ACC112 (cell line): Measurements from ENCODE around the gene RDH16.

Source experiments
- H2AFZ ChIP-seq: fragments of 200-600 bp; sonication (generic); one replicate; pipeline ENCODE4 v1.6.0; 2017; ENCODE audit warnings: antibody characterized with exemption, low read length; ENCODE audit not compliant: unreplicated experiment
- H3K27ac ChIP-seq: fragments of 200-600 bp; sonication (generic); 2 replicates; pipeline ENCODE4 v1.5.1; 2014; ENCODE audit warnings: low read depth, mild to moderate bottlenecking, antibody characterized with exemption, low read length, moderate library complexity
- H3K27me3 ChIP-seq: fragments of 200-600 bp; sonication (generic); 2 replicates; pipeline ENCODE4 v1.6.1; 2014; ENCODE audit warnings: mild to moderate bottlenecking, antibody characterized with exemption, low read length, moderate library complexity, mixed read lengths; ENCODE audit not compliant: insufficient read depth
- H3K36me3 ChIP-seq: fragments of 200-600 bp; sonication (generic); 2 replicates; pipeline ENCODE4 v1.6.1; 2016; ENCODE audit warnings: mild to moderate bottlenecking, antibody characterized with exemption, low read length, moderate library complexity, mixed read lengths; ENCODE audit not compliant: insufficient read depth
- H3K4me1 ChIP-seq: fragments of 200-600 bp; sonication (generic); one replicate; pipeline ENCODE4 v1.6.1; 2016; ENCODE audit warnings: low read length, mixed read lengths; ENCODE audit not compliant: insufficient read depth, unreplicated experiment, control insufficient read depth
- H3K4me3 ChIP-seq: fragments of 200-600 bp; sonication (generic); 2 replicates; pipeline ENCODE4 v1.5.1; 2014; ENCODE audit warnings: mild to moderate bottlenecking, low read depth, low read length
- H3K79me2 ChIP-seq: fragments of 200-600 bp; sonication (generic); one replicate; pipeline ENCODE4 v1.6.0; 2016; ENCODE audit warnings: low read length; ENCODE audit not compliant: control insufficient read depth, unreplicated experiment, insufficient read depth

Gene RDH16

GRCh38 chr12:56957229-56958052 is at the start of gene RDH16:
TSS of gene RDH16 (minus strand) at chr12:56957608. CDS start at chr12:56957462, 146 bp downstream.
- H3K79me2 ChIP-seq = no peaks in the 10 kb centered on the region
- no peak within 1 kb of the TSS for H3K4me3 ChIP-seq
- H3K27me3 ChIP-seq = peaks cover 68% of the 10 kb centered on the region
- no peak within 1 kb of the TSS for H3K27ac ChIP-seq
- no peaks in the 10 kb centered on the region for H3K36me3 ChIP-seq
- H3K4me1 ChIP-seq = peaks cover 3% of the 10 kb centered on the region
- H2AFZ ChIP-seq = no peak within 1 kb of the TSS

GRCh38 chr12:57006809-57007475 is 49.5 kb upstream of the RDH16 start:
- Histone ChIP-seq H3K27me3 (0 out of 2 replicates have a peak, but pooled peaks cover 5% of the 10 kb centered on the region), H3K36me3 (no peaks in the 10 kb centered on the region), H3K4me3 (peak overlapping the region; percentile 59), H3K4me1 (peaks cover 17% of the 10 kb centered on the region), H3K27ac (no peak overlapping the region), H2AFZ (peak overlapping the region; percentile 72), H3K79me2 (peaks cover 13% of the 10 kb centered on the region)

- no peaks in the 10 kb centered on the region for H3K27me3 ChIP-seq
- peak within 1 kb of the TSS; percentile 79 for H3K4me3 ChIP-seq
- peaks cover 17% of the 10 kb centered on the region for H3K4me1 ChIP-seq
- H3K27ac ChIP-seq = no peak within 1 kb of the TSS
- peaks cover 13% of the 10 kb centered on the region for H3K79me2 ChIP-seq
- H2AFZ ChIP-seq = peak within 1 kb of the TSS; percentile 72
- no peaks in the 10 kb centered on the region for H3K36me3 ChIP-seq
Observed at GRCh38 chr12:57005980-57006808, 48.8 kb upstream of the RDH16 start, which contains the start of gene ZBTB39. TSS of gene ZBTB39 (minus strand) at chr12:57006546. CDS start at chr12:57004917, 1,629 bp downstream.

- Histone ChIP-seq H3K36me3 (no peaks in the 10 kb centered on the region), H2AFZ (no peak overlapping the region), H3K4me3 (no peak overlapping the region; the same call in 1 of the 2 replicates), H3K27ac (no peak overlapping the region), H3K27me3 (no peaks in the 10 kb centered on the region), H3K4me1 (peaks cover 17% of the 10 kb centered on the region), H3K79me2 (peaks cover 15% of the 10 kb centered on the region)
Observed at GRCh38 chr12:57004651-57005050, 47.2 kb upstream of the RDH16 start.

- peaks cover 15% of the 10 kb centered on the region for H3K79me2 ChIP-seq
- H3K4me3 ChIP-seq = no peak overlapping the region
- no peak overlapping the region for H2AFZ ChIP-seq
- no peak overlapping the region for H3K27ac ChIP-seq
- peaks cover 15% of the 10 kb centered on the region for H3K4me1 ChIP-seq
- H3K36me3 ChIP-seq = no peaks in the 10 kb centered on the region
- no peaks in the 10 kb centered on the region for H3K27me3 ChIP-seq
Observed at GRCh38 chr12:57003395-57003794, 46.0 kb upstream of the RDH16 start.

- Histone ChIP-seq H3K79me2 (peaks cover 15% of the 10 kb centered on the region), H3K4me3 (no peak overlapping the region), H3K36me3 (no peaks in the 10 kb centered on the region), H3K27me3 (no peaks in the 10 kb centered on the region), H3K4me1 (peaks cover 11% of the 10 kb centered on the region), H3K27ac (no peak overlapping the region), H2AFZ (no peak overlapping the region)
Observed at GRCh38 chr12:57001448-57001906, 44.1 kb upstream of the RDH16 start.

- H3K79me2 ChIP-seq = peaks cover 10% of the 10 kb centered on the region
- peaks cover 11% of the 10 kb centered on the region for H3K4me1 ChIP-seq
- H2AFZ ChIP-seq = no peak overlapping the region
- H3K27me3 ChIP-seq = no peaks in the 10 kb centered on the region
- no peak overlapping the region for H3K4me3 ChIP-seq
- H3K27ac ChIP-seq = no peak overlapping the region
- no peaks in the 10 kb centered on the region for H3K36me3 ChIP-seq
Observed at GRCh38 chr12:57000393-57000792, 43.0 kb upstream of the RDH16 start.

GRCh38 chr12:56999456-56999855 is 42.0 kb upstream of the RDH16 start:
- Histone ChIP-seq H3K79me2 (peaks cover 2% of the 10 kb centered on the region), H2AFZ (no peak overlapping the region), H3K27me3 (no peaks in the 10 kb centered on the region), H3K27ac (no peak overlapping the region), H3K36me3 (no peaks in the 10 kb centered on the region), H3K4me3 (no peak overlapping the region), H3K4me1 (peaks cover 5% of the 10 kb centered on the region)

- peaks cover 2% of the 10 kb centered on the region for H3K79me2 ChIP-seq
- no peak overlapping the region for H2AFZ ChIP-seq
- H3K4me1 ChIP-seq = peaks cover 5% of the 10 kb centered on the region
- H3K4me3 ChIP-seq = no peak overlapping the region
- no peak overlapping the region for H3K27ac ChIP-seq
- no peaks in the 10 kb centered on the region for H3K36me3 ChIP-seq
- H3K27me3 ChIP-seq = no peaks in the 10 kb centered on the region
Observed at GRCh38 chr12:56998981-56999380, 41.6 kb upstream of the RDH16 start.

- Histone ChIP-seq H3K79me2 (peaks cover 2% of the 10 kb centered on the region), H3K4me1 (peaks cover 5% of the 10 kb centered on the region), H3K36me3 (no peaks in the 10 kb centered on the region), H2AFZ (no peak overlapping the region), H3K27ac (no peak overlapping the region), H3K4me3 (no peak overlapping the region), H3K27me3 (no peaks in the 10 kb centered on the region)
Observed at GRCh38 chr12:56998316-56998715, 40.9 kb upstream of the RDH16 start.
